NCI-H187 (cell line): ENCODE measurements around the gene TANC1.

ENCODE experiments used
- DNase-seq, 2 experiments: peaks; one replicate each; lab custom pipeline; 2025; lab: John Stamatoyannopoulos, UW

The TANC1 gene

DNA sequence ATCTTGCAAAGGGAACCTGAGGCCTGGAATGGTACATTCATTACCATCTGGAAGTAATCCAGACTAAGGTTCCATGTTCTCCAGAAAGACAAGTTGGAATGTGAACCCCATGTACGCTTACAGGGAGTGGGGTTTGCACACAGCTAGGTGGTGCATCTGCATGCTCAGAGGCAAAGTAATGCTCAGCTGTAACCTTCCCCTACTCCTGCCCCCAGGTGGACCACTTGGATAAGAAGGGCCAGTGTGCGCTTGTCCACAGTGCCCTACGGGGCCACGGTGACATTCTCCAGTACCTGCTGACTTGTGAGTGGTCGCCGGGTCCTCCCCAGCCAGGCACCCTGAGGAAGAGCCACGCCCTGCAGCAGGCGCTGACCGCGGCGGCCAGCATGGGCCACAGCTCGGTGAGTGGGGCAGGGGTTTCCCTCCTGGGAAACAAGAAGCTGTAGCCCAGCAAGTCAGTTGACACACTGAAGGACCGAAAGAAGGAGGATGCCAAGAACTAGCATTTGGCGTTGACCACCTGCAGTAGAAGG, 228.0 kb downstream of the TANC1 start:
- no peak for DNase-seq

DNA sequence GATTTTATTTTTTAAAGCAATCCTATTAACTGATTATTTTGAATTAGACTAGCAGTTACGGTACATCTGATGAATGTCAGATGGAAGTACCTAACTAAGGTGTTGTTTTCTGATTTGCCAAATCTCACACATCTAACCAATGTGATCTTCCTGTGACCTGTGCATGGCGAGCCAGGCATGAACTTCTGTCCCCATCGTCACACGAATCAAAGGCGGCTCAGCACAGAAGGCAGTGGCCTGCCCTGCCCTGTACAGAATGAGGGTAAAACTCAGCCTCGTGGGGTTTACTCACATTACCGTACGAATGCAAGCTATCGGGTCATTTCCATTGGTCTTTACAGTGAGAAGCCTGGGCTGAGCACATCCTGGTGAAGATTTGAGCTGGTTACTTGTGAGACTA, 230.8 kb downstream of the TANC1 start:
- no peak for DNase-seq

DNA sequence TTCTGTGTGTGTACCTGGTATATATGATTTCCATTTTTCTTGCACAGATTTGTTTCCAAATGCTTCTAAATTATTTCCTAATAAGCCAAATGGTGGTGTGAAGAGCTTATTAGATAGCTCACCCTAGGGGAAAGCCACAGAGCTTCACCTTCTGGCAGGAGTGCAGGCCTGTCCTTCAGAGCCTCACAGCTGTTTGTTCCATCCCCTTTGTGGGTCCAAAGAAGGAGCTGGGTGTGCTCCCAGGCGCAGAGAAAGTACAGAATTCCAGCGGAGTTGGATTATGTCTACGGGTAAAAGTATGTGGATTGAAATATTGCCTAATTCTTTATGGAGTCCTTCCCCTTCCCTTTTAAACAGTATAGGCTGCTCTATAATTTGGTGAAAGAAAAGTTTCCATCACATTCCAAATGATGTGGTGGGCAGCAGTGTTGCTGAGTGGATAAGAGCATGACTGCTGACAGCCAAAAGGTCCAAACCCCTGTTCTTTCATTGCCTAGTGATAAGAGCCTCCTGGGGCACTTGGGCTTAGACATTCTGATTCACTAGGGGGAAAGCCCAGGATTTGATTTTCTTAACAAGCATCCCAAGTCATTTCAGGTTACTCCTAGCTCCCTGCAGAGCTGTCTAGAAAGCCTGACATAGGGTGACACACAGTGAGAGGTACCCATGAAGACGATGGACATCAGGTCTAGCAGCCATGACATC, 231.5 kb downstream of the TANC1 start:
- no peak for DNase-seq

GRCh38 chr2:159200498-159200897, 232.1 kb downstream of the TANC1 start:
- no peak for DNase-seq

- no peak for DNase-seq
Measured at GRCh38 chr2:159201360-159202063, 233.1 kb downstream of the TANC1 start.

DNA sequence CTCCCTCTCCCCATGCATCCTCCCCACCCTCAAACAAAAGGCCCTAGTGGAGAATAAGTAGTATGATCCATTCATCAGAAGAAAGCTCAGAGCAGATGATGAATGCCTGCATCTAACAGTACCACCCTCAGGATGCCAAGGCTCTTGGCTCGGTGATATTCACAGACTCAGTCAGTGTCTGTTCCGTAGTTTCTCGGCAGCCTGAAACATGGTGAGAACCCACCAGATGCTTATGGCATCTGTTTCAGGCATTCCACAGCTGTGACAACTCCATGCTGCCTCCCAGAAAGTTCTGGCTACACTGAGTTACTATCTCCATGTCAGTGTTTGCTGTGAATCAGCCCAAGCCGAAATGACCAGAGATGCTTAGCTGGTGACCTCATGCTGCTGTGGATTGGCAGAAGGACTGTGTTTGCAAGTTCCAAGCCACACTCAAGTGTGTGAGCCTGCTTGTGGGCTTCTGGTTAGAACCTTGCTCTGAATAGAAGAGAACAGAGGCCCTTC, 234.2 kb downstream of the TANC1 start:
- no peak for DNase-seq

DNA sequence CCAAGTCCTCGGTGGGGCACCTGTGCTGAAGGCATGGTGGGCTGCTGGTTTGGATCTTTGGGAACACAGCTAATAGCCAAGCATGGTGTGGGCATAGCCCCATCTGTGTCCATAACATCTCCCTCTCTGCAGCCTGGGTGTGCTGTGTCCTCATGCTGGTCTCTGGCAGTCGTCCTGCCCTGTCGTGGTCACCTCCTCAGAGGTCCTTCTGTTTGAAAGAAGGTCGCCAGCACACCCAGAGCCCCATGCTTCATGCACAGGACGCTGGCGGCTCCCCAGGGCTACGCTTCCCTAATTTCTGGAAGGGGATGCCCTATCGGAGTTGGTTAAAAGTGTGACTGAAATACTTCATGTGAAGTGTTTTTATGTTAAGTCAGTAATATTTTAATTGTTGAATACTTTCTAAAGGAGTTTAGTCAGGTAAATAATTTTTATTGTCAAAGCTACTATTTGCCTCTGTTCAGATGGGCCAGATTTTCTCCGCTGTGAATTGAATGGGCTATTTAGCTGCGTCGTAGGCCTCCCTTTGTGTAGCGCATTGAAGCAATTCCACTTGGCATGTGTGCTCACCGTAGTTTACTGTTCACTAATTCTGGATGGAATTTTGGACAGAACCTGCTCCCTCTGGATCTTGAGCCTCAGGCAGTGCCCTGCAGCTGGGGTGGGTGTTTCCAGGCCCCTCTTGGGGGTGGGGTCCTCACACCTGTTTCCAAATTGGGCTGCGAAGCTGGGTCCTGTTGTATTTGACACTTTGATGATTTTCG, 236.1 kb downstream of the TANC1 start:
- no peak for DNase-seq

- DNase-seq: no peak
Measured at GRCh38 chr2:159206736-159207380, 238.4 kb downstream of the TANC1 start.

DNA sequence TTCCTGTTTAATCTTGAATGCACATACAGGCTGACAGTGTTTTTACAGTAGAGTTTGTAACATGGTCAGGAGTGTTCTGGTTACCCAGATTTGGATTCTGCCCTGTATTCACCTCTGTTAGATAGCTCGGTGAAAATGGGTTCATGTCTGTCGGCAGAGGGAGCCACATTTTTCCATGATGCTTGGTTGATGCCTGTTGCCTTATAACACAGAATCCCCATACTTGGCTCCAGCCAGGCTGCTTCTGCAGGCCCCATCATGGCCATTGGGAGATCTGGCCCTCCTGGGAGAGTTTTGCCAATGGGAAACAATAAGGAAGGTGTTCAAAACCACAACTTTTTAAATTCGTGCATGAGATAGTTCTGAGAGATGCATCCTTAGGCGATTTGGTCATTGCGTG, 240.0 kb downstream of the TANC1 start:
- no peak for DNase-seq

DNA sequence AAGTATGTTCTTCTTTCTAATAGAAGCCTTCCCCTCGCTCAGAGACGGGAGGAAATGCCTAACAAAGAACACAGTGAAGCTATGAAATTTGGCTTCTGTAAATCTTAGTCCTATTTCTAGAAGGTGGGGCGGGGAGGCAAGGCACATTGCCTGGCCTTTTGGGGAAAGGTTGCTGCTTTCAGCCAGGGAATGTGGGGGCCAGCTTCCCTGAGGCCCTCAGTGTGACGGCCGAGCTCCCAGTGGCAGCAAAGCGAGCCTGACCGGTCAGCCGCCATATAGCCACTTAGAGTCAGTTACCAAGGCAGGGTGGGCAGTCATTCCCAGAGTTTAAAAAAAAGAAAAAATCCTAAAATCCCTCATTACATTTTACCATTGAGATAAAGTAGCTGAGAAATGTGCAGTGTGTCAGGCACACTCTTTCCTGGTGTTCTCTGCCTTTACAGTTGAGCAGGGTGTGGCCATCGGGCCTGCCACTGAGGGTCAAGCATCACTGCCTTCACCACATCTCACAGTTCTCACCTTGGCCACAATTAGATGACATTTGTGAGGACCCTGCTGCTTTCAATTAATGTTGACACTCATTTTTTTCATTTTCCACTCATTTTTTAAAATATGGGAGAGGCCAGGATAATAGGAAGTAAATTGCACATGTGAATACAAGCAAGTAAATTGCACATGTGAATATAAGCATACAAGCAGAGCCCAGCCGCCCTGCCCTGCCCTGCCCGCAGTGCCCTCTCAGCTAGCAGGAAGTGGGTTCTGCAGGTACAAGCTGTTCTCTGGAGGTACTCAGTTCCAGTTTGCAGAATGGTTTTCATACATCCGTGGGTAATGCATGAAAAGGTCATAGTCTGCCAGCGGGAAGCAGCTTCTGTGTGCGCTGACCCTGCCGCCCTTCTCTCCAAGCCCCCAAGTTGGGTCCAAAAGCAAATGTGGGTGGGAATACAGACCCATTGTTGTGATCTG, 241.2 kb downstream of the TANC1 start:
- no peak for DNase-seq

- no peak for DNase-seq
Measured at GRCh38 chr2:159211447-159212396, 243.3 kb downstream of the TANC1 start.

DNA sequence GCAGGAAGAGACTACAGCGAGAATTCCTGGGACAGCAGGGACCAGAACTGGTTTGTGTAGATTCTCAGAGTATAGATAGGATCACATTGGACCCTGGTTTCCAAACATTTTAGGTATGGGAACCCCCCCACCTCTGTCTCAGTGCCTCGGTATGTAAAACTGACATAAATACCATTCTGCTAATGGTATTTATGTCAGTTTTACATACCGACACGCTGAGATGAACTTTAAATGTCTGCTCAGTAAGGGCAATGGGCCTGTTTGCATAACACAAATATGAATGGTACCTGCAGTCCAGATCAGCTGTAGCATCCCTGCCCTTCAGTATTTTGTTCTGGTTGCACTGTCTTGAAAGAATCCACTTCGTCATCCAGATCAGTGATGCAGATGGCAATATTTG, 244.9 kb downstream of the TANC1 start:
- no peak for DNase-seq

DNA sequence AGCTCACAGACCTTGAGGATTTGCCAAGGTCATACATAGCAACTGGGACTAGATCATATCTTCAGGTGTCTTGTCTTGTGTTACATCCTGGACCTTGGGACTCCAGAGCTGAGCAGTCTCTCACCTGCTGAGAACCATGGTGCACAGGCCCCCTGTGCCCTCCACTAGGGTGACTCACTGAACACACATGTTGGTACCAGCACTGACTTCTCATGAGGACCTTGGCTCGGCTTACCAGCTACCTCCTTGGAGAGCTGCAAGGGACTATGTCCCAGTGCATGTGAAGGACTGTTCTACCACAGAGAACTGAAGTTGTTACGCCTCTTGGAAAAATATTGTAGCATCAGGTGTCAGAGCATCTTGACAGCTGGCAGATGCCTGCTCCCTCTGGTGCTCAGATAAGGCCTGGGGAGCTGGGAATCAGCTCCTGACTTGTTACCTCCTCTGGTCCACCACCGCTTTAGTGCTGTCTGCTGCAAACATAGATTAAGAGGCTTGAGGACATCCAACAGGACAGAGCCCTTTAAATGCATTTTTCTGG, 246.0 kb downstream of the TANC1 start:
- DNase-seq: no peak

DNA sequence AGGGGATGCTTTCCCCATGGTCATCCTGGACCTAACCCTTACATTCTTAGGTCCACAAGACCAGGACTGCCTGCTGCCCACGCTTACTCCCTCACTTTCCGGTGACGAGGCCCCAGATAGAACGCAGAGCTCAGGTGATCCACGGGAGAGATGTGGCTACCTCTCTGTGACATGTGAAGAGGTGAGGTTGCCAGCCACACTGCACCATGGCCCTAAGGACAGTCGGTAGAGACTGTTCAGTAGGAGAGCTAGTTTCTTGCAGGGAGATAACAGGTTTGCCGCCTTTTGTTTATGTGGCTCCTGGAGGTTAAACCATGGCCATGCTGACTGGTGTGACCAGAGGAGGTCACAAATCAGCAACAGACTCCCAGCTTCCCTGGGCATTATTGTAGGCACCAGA, 246.7 kb downstream of the TANC1 start:
- no peak for DNase-seq

- no peak for DNase-seq
Measured at GRCh38 chr2:159217676-159218075, 249.2 kb downstream of the TANC1 start.

GRCh38 chr2:159218389-159218788, 249.9 kb downstream of the TANC1 start:
- DNase-seq: no peak

DNA sequence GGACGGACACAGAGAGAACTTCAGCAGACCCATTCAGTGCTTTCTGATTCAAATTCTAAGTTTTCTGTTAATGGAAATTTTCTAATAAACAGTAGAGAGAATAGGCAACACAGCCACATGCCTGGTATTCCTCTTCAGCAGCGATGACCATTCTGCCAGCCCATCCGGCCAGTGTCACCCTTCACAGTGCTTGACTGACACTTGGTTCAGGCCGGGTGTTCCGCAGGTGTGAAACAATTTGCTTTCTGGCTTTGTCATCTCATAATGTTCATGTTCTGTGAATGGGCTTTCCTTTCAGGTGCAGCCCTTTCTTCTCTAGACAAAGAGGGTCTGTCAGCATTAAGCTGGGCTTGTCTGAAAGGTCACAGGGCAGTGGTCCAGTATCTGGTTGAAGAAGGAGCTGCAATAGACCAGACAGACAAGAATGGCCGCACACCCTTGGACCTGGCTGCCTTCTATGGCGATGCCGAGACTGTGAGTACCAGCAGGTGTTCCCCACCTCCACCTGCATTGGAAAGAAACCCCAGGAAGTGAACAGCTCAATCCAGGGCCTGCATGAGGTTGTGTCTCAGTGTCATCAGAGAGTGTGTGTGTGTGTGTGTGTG, 251.1 kb downstream of the TANC1 start:
- DNase-seq: no peak

- DNase-seq: no peak
Measured at GRCh38 chr2:159224061-159224813, 255.8 kb downstream of the TANC1 start.
